Uterus (tissue), 4 donors: Measurements from ENCODE around the gene FEZF2. TPM values are rescaled to one million over a fixed set of nuclear protein-coding genes. Genes with fewer than 3 reads are reported as not detected.

Experiments used
- DNase-seq, 2 donors: peaks; one replicate each; pipeline ENCODE4 v3.0.0-alpha.2; 2019 to 2020
- H3K27ac ChIP-seq, 2 donors: fragments of 200-600 bp; sonication (generic); 1 replicate in 1 of 2; 2 replicates in 1 of 2; pipeline ENCODE4 v1.5.1; 2016 to 2018
- H3K27me3 ChIP-seq, 2 donors: fragments of 200-600 bp; sonication (generic); one replicate each; pipeline ENCODE4 v1.5.1; 2018 to 2019; ENCODE audit warnings: control low read depth in 1 of 2
- H3K36me3 ChIP-seq, 2 donors: fragments of 200-600 bp; sonication (generic); one replicate each; pipeline ENCODE4 v1.5.1; 2019; ENCODE audit warnings: control low read depth in 1 of 2
- H3K4me1 ChIP-seq, 2 donors: fragments of 200-600 bp; sonication (generic); one replicate each; pipeline ENCODE4 v1.5.1; 2018 to 2019; ENCODE audit warnings: control low read depth in 1 of 2
- H3K4me3 ChIP-seq, 2 donors: fragments of 200-600 bp; sonication (generic); 1 replicate in 1 of 2; 2 replicates in 1 of 2; pipeline ENCODE4 v1.5.1; 2018 to 2019; ENCODE audit warnings: mild to moderate bottlenecking in 1 of 2
- H3K9me3 ChIP-seq, 2 donors: fragments of 200-600 bp; sonication (generic); one replicate each; pipeline ENCODE4 v1.5.1; 2019; ENCODE audit warnings: control low read depth in 1 of 2
- POLR2A ChIP-seq, 2 donors: fragments of 450-650 bp; IDR thresholded peaks; one replicate each; pipeline ENCODE4 v1.6.1; 2016; ENCODE audit warnings: antibody characterized with exemption in 2 of 2, mild to moderate bottlenecking in 1 of 2, moderate library complexity in 1 of 2
- intact Hi-C: fragments of 100-400 bp; cut with DNase I; formaldehyde crosslinking; loops from one replicate; pipeline ENCODE4 v1.15.1; 2023; ENCODE audit warnings: low total_unique reads
- total RNA-seq, 4 donors: library from RNA; depleted of rRNA in 3 of 4; stranded (reverse); fragments of >200 nt in 3 of 4; gene quantifications; one replicate each; pipeline versions ENCODE4 v1.1.0 to v1.2.4, GENCODE V29; 2014 to 2023
- TF ChIP-seq, protein P1 (sequence below), 4 experiments: fragments of 200-600 bp in 2 of 4; fragments of 450-650 bp in 2 of 4; sonication (generic) in 2 of 4; IDR thresholded peaks; one replicate each; pipeline ENCODE4 v1.5.1; 2016 to 2019; ENCODE audit warnings: antibody characterized with exemption in 4 of 4, mild to moderate bottlenecking in 2 of 4, moderate library complexity in 1 of 4
- donor health status: DM: yes; HTN: yes; CAD: no.

The FEZF2 gene
- total RNA-seq, 4 donors from 2014 or later = not detected

DNA sequence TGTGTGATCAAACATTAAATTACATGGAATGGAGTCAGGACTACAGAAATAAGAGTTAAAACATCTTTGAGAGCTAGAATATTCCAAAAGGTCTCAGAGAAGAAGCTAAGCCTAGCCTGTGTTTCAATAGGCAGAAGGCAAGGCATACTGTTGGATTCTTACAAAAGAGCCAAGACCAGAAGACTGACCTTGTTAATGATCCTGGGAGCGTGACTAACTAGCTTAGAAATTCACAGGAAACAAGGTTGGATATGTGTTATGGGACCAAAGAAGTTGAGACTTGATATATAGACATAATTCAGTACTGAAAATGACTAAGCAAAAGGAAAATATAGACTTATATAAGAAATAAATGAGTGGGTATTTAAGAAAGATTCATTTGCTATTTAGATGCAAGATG lies 50.1 kb downstream of the FEZF2 start:
- TF ChIP-seq, protein P1, sequence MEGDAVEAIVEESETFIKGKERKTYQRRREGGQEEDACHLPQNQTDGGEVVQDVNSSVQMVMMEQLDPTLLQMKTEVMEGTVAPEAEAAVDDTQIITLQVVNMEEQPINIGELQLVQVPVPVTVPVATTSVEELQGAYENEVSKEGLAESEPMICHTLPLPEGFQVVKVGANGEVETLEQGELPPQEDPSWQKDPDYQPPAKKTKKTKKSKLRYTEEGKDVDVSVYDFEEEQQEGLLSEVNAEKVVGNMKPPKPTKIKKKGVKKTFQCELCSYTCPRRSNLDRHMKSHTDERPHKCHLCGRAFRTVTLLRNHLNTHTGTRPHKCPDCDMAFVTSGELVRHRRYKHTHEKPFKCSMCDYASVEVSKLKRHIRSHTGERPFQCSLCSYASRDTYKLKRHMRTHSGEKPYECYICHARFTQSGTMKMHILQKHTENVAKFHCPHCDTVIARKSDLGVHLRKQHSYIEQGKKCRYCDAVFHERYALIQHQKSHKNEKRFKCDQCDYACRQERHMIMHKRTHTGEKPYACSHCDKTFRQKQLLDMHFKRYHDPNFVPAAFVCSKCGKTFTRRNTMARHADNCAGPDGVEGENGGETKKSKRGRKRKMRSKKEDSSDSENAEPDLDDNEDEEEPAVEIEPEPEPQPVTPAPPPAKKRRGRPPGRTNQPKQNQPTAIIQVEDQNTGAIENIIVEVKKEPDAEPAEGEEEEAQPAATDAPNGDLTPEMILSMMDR (IDR thresholded peaks at IDR 0.05) = no peak
- TF ChIP-seq POLR2A (IDR thresholded peaks at IDR 0.05) = no peak
- intact Hi-C loops = no loop called here
- Histone ChIP-seq H3K4me3 (no peak overlapping the region), H3K36me3 (no peaks in the 10 kb centered on the region), H3K27ac (no peak overlapping the region), H3K4me1 (no peaks in the 10 kb centered on the region), H3K9me3 (no peaks in the 10 kb centered on the region), H3K27me3 (no peaks in the 10 kb centered on the region)
- DNase-seq = no peak
